ENCODE measurements around the gene ATAD2B. TPM values are rescaled to one million over a fixed set of nuclear protein-coding genes. Genes with fewer than 3 reads are reported as not detected.

Gene ATAD2B
- total and polyA plus RNA-seq, 12 donors = 3.4 to 26.7 (median 13.8) TPM

- H3K27me3 ChIP-seq = no peaks in the 10 kb centered on the region
- 94 to 96% (median 95%) methylated on average over 2 of the region's 2 CpGs for WGBS, 4 donors
- no peak overlapping the region for H3K27ac ChIP-seq
- no peaks in the 10 kb centered on the region for H3K4me1 ChIP-seq (replicated peaks in 1 of 2)
- intact Hi-C loops (cut with DNase I) = no loop called here
- no peak for DNase-seq
- H3K9me3 ChIP-seq (replicated peaks in 1 of 3) = no peaks in the 10 kb centered on the region
- TF ChIP-seq POLR2A (IDR thresholded peaks at IDR 0.05) = no peak
- no peak for TF ChIP-seq CTCF (IDR thresholded peaks at IDR 0.05)
- H3K4me3 ChIP-seq = no peak overlapping the region
- peaks cover 0 to 16% of the 10 kb centered on the region in 2 donors for H3K36me3 ChIP-seq (replicated peaks in 1 of 2)
These were observed 113.5 kb downstream of the ATAD2B start for GRCh38 chr2:23813438-23813837.

- Histone ChIP-seq H3K36me3 (replicated peaks in 1 of 2) (peaks cover 0 to 16% of the 10 kb centered on the region in 2 donors), H3K4me3 (no peak overlapping the region), H3K9me3 (replicated peaks in 1 of 3) (no peaks in the 10 kb centered on the region), H3K4me1 (replicated peaks in 1 of 2) (peaks cover 0 to 3% of the 10 kb centered on the region in 2 donors), H3K27ac (no peak overlapping the region), H3K27me3 (no peaks in the 10 kb centered on the region)
- 88 to 94% (median 91%) methylated on average over 1 of the region's 1 CpG for WGBS, 4 donors
- intact Hi-C loops (cut with DNase I) = no loop called here
- TF ChIP-seq POLR2A (IDR thresholded peaks at IDR 0.05) (no peak), CTCF (IDR thresholded peaks at IDR 0.05) (no peak)
- DNase-seq = no peak
These were observed 117.8 kb downstream of the ATAD2B start for GRCh38 chr2:23809150-23809549.

GRCh38 chr2:23806665-23807249 is 120.2 kb downstream of the ATAD2B start:
- 88 to 100% (median 93%) methylated on average over 1 of the region's 1 CpG for WGBS, 4 donors
- no peaks in the 10 kb centered on the region for H3K27me3 ChIP-seq
- intact Hi-C loops (cut with DNase I) = no loop called here
- peaks cover 0 to 22% of the 10 kb centered on the region in 2 donors for H3K4me1 ChIP-seq (replicated peaks in 1 of 2)
- TF ChIP-seq CTCF (IDR thresholded peaks at IDR 0.05) = no peak
- TF ChIP-seq POLR2A (IDR thresholded peaks at IDR 0.05) = no peak
- DNase-seq = no peak
- no peak overlapping the region for H3K27ac ChIP-seq
- peaks cover 0 to 16% of the 10 kb centered on the region in 2 donors for H3K36me3 ChIP-seq (replicated peaks in 1 of 2)
- H3K9me3 ChIP-seq (replicated peaks in 1 of 3) = no peaks in the 10 kb centered on the region
- no peak overlapping the region for H3K4me3 ChIP-seq

- H3K27me3 ChIP-seq = no peaks in the 10 kb centered on the region
- intact Hi-C loops (cut with DNase I) = no loop called here
- 47 to 94% (median 48%) methylated on average over 2 of the region's 2 CpGs for WGBS, 4 donors
- no peak for DNase-seq
- no peak overlapping the region for H3K4me3 ChIP-seq
- H3K27ac ChIP-seq = no peak overlapping the region
- H3K4me1 ChIP-seq (replicated peaks in 1 of 2) = peaks cover 0 to 22% of the 10 kb centered on the region in 2 donors
- H3K9me3 ChIP-seq (replicated peaks in 1 of 3) = no peaks in the 10 kb centered on the region
- TF ChIP-seq POLR2A (IDR thresholded peaks at IDR 0.05) (no peak), CTCF (IDR thresholded peaks at IDR 0.05) (no peak)
- peaks cover 0 to 16% of the 10 kb centered on the region in 2 donors for H3K36me3 ChIP-seq (replicated peaks in 1 of 2)
These were observed 120.7 kb downstream of the ATAD2B start for GRCh38 chr2:23806201-23806600.
